Loucy (cell line): ENCODE measurements around the gene MKLN1.
"Not testable (repeated sequence)": the region's sequence is repeated elsewhere in the genome, so short reads cannot be mapped to it uniquely, and the experiment has no call there.

Experiments
- H2AFZ ChIP-seq: fragments of 200-600 bp; sonication (generic); 2 replicates; pipeline ENCODE4 v1.6.0; 2016; ENCODE audit warnings: antibody characterized with exemption, mild to moderate bottlenecking, low read length, moderate library complexity
- H3F3A ChIP-seq: fragments of 200-600 bp; 2 replicates; pipeline ENCODE4 v1.6.0; 2016; ENCODE audit warnings: antibody characterized with exemption, low read depth, mild to moderate bottlenecking
- H3K27me3 ChIP-seq: fragments of 200-600 bp; sonication (generic); 2 replicates; pipeline ENCODE4 v1.6.1; 2014; ENCODE audit warnings: low read length, mild to moderate bottlenecking; ENCODE audit not compliant: insufficient read depth, poor library complexity, severe bottlenecking
- H3K36me3 ChIP-seq: fragments of 200-600 bp; sonication (generic); 2 replicates; pipeline ENCODE4 v1.6.1; 2016; ENCODE audit warnings: low read length; ENCODE audit not compliant: insufficient read depth
- H3K4me1 ChIP-seq: fragments of 200-600 bp; sonication (generic); 2 replicates; pipeline ENCODE4 v1.5.1; 2014; ENCODE audit warnings: low read length, mild to moderate bottlenecking; ENCODE audit not compliant: insufficient read depth, poor library complexity, severe bottlenecking
- H3K4me2 ChIP-seq: fragments of 200-600 bp; sonication (generic); 2 replicates; pipeline ENCODE4 v1.6.0; 2014; ENCODE audit warnings: antibody characterized with exemption, low read length, low read depth, mild to moderate bottlenecking; ENCODE audit not compliant: poor library complexity, severe bottlenecking
- H3K4me3 ChIP-seq: fragments of 200-600 bp; sonication (generic); 2 replicates; pipeline ENCODE4 v1.5.1; 2014; ENCODE audit warnings: low read length, mild to moderate bottlenecking, mixed read lengths; ENCODE audit not compliant: poor library complexity, severe bottlenecking
- H3K79me2 ChIP-seq: fragments of 200-600 bp; sonication (generic); 2 replicates; pipeline ENCODE4 v1.6.1; 2014; ENCODE audit warnings: low read length; ENCODE audit not compliant: insufficient read depth
- H3K9ac ChIP-seq: fragments of 200-600 bp; sonication (generic); 2 replicates; pipeline ENCODE4 v1.6.0; 2014; ENCODE audit warnings: mild to moderate bottlenecking, low read depth, low read length, moderate library complexity; ENCODE audit not compliant: poor library complexity, severe bottlenecking
- H3K9me2 ChIP-seq: fragments of 200-600 bp; sonication (generic); replicated peaks from 2 replicates; pipeline ENCODE4 v1.6.1; 2016; ENCODE audit warnings: low read depth, low read length, mixed read lengths
- H3K9me3 ChIP-seq: fragments of 200-600 bp; sonication (generic); 2 replicates; pipeline ENCODE4 v1.6.1; 2014; ENCODE audit warnings: mild to moderate bottlenecking, antibody characterized with exemption, low read length, low read depth; ENCODE audit not compliant: insufficient read depth
- H4K20me1 ChIP-seq: fragments of 200-600 bp; sonication (generic); 2 replicates; pipeline ENCODE4 v1.6.0; 2014; ENCODE audit warnings: antibody characterized with exemption, low read length, mild to moderate bottlenecking; ENCODE audit not compliant: insufficient read depth, poor library complexity, severe bottlenecking
- EZH2phosphoT487 ChIP-seq: fragments of 200-600 bp; IDR thresholded peaks from 2 replicates; pipeline ENCODE4 v1.6.1; 2018; ENCODE audit warnings: antibody characterized with exemption, mild to moderate bottlenecking, moderate library complexity, borderline replicate concordance
- TF ChIP-seq, protein P1 (sequence below): fragments of 200-600 bp; sonication (generic); conservative IDR thresholded peaks from 2 replicates; pipeline ENCODE4 v1.5.1; 2014; ENCODE audit warnings: mild to moderate bottlenecking, antibody characterized with exemption, low read length

MKLN1 gene

DNA sequence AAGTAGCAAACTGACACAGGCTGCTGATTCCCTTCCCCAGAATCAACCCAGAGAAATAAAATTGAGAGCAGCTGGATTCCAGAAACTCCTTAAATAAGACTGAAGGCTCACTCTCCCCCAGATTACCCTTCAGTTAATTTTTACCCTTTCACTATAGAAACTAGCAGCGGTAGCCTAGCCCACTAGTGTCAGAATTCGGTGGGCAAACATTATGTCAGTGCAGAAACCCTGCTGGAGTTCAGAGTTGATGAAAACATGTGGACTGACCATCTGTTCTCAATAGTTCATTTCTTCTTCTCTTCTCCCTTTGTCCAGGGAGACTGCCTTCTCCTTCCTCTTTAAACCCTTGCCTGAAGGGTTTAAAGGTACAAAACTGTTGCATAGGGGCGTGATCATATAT lies 128.7 kb downstream of the MKLN1 start:
- H3K36me3 ChIP-seq = peaks cover 29% of the 10 kb centered on the region; the same call in 1 of the 2 replicates
- no peak overlapping the region for H2AFZ ChIP-seq
- no peaks in the 10 kb centered on the region for H3K4me1 ChIP-seq
- no peaks in the 10 kb centered on the region for H3F3A ChIP-seq
- H4K20me1 ChIP-seq = no peaks in the 10 kb centered on the region
- no peaks in the 10 kb centered on the region for H3K9me3 ChIP-seq
- no peaks in the 10 kb centered on the region for H3K79me2 ChIP-seq
- H3K27me3 ChIP-seq = no peaks in the 10 kb centered on the region
- no peak overlapping the region for H3K9ac ChIP-seq
- TF ChIP-seq, protein P1, sequence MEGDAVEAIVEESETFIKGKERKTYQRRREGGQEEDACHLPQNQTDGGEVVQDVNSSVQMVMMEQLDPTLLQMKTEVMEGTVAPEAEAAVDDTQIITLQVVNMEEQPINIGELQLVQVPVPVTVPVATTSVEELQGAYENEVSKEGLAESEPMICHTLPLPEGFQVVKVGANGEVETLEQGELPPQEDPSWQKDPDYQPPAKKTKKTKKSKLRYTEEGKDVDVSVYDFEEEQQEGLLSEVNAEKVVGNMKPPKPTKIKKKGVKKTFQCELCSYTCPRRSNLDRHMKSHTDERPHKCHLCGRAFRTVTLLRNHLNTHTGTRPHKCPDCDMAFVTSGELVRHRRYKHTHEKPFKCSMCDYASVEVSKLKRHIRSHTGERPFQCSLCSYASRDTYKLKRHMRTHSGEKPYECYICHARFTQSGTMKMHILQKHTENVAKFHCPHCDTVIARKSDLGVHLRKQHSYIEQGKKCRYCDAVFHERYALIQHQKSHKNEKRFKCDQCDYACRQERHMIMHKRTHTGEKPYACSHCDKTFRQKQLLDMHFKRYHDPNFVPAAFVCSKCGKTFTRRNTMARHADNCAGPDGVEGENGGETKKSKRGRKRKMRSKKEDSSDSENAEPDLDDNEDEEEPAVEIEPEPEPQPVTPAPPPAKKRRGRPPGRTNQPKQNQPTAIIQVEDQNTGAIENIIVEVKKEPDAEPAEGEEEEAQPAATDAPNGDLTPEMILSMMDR = no peak
- TF ChIP-seq EZH2phosphoT487 = no peak
- no peak overlapping the region for H3K4me2 ChIP-seq
- no peaks in the 10 kb centered on the region for H3K9me2 ChIP-seq
- no peak overlapping the region for H3K4me3 ChIP-seq

DNA sequence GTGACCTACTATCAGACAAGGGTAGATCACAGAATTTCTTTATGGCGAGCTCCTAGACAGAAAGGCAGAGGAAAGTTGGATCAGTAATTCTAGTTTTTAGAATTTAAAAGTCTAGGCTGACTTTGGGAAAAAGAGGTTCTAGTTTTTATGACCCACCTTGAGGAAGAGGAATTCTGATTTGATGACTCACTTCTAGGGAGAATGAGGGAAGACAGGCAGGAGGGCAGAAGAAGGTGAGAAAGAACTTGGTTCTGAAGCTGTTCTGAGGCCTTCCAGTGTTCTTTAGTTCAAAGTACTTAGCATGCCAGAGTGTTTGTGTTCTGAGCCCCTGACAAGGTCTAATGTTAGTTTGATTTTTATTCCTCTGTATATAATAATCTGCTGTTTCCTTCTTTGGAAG lies 131.6 kb downstream of the MKLN1 start:
- no peaks in the 10 kb centered on the region for H3K79me2 ChIP-seq
- H3K36me3 ChIP-seq = peaks cover 29% of the 10 kb centered on the region; the same call in 1 of the 2 replicates
- H3K4me3 ChIP-seq = no peak overlapping the region

GRCh38 chr7:131462059-131462458 lies 134.4 kb downstream of the MKLN1 start:
- H3K4me2 ChIP-seq = no peak overlapping the region
- H3K79me2 ChIP-seq = no peaks in the 10 kb centered on the region
- H3K27me3 ChIP-seq = no peaks in the 10 kb centered on the region
- H3F3A ChIP-seq = no peaks in the 10 kb centered on the region
- H3K36me3 ChIP-seq = peaks cover 45% of the 10 kb centered on the region
- H2AFZ ChIP-seq = no peak overlapping the region
- H3K4me1 ChIP-seq = no peaks in the 10 kb centered on the region
- no peaks in the 10 kb centered on the region for H3K9me2 ChIP-seq
- H3K9ac ChIP-seq = no peak overlapping the region
- H4K20me1 ChIP-seq = no peaks in the 10 kb centered on the region
- TF ChIP-seq, protein P1 = no peak
- TF ChIP-seq EZH2phosphoT487 = no peak
- H3K4me3 ChIP-seq = no peak overlapping the region
- H3K9me3 ChIP-seq = no peaks in the 10 kb centered on the region

More for the DNA sequence above, 131.6 kb downstream of the MKLN1 start:
- Histone ChIP-seq H3K27me3 (no peaks in the 10 kb centered on the region), H3K9me3 (no peaks in the 10 kb centered on the region), H4K20me1 (no peaks in the 10 kb centered on the region), H3K9me2 (no peaks in the 10 kb centered on the region), H3K4me2 (no peak overlapping the region), H3F3A (no peaks in the 10 kb centered on the region), H3K4me1 (no peaks in the 10 kb centered on the region), H2AFZ (no peak overlapping the region), H3K9ac (no peak overlapping the region)
- TF ChIP-seq, protein P1 = no peak

GRCh38 chr7:131462715-131463114 lies 135.0 kb downstream of the MKLN1 start:
- H3K79me2 ChIP-seq, H4K20me1 ChIP-seq, H2AFZ ChIP-seq, H3K4me2 ChIP-seq, H3K4me1 ChIP-seq, H3K4me3 ChIP-seq, H3F3A ChIP-seq, H3K9me3 ChIP-seq, H3K9me2 ChIP-seq, H3K9ac ChIP-seq, H3K27me3 ChIP-seq: not testable (repeated sequence)
- H3K36me3 ChIP-seq = peaks cover 51% of the 10 kb centered on the region
